Endodermal cell (in vitro differentiated cells): ENCODE data around the gene SARS1. TPM values are rescaled to one million over a fixed set of nuclear protein-coding genes. Genes with fewer than 3 reads are reported as not detected.

Experiments used
- DNase-seq: peaks from one replicate; pipeline ENCODE4 v3.0.0-alpha.2; 2017
- H3K27ac ChIP-seq: 2 replicates; pipeline ENCODE4 v1.5.1; 2013; ENCODE audit warnings: mild to moderate bottlenecking, low read depth, low read length, moderate library complexity
- H3K27me3 ChIP-seq: 2 replicates; pipeline ENCODE4 v1.6.1; 2013; ENCODE audit warnings: mild to moderate bottlenecking, low read length, moderate library complexity; ENCODE audit not compliant: insufficient read depth, control insufficient read depth, poor library complexity, severe bottlenecking
- H3K36me3 ChIP-seq: 2 replicates; pipeline ENCODE4 v1.7.0; 2013; ENCODE audit warnings: mild to moderate bottlenecking, low read length, moderate library complexity; ENCODE audit not compliant: control insufficient read depth, insufficient read depth
- H3K4me1 ChIP-seq: one replicate; pipeline ENCODE4 v1.7.0; 2013; ENCODE audit warnings: low read length; ENCODE audit not compliant: control insufficient read depth, insufficient read depth
- H3K4me3 ChIP-seq: 2 replicates; pipeline ENCODE4 v1.5.1; 2013; ENCODE audit warnings: mild to moderate bottlenecking, low read length, moderate library complexity
- H3K9ac ChIP-seq: 2 replicates; pipeline ENCODE4 v1.6.1; 2013; ENCODE audit warnings: mild to moderate bottlenecking, low read length, moderate library complexity; ENCODE audit not compliant: poor library complexity, severe bottlenecking; ENCODE audit errors: extremely low read depth
- H3K9me3 ChIP-seq: 2 replicates; pipeline ENCODE4 v1.6.1; 2013; ENCODE audit warnings: mild to moderate bottlenecking, low read length, moderate library complexity; ENCODE audit not compliant: control insufficient read depth
- H3K27ac Mint-ChIP-seq: 2 replicates; pipeline ENCODE4 v1.8.0; 2020; ENCODE audit warnings: mixed read lengths
- H3K27me3 Mint-ChIP-seq: 2 replicates; pipeline ENCODE4 v1.8.0; 2021; ENCODE audit warnings: mild to moderate bottlenecking, mixed read lengths; ENCODE audit not compliant: insufficient read depth
- H3K36me3 Mint-ChIP-seq: 2 replicates; pipeline ENCODE4 v1.8.0; 2020; ENCODE audit warnings: low read depth, mixed read lengths
- H3K4me1 Mint-ChIP-seq: 2 replicates; pipeline ENCODE4 v1.8.0; 2020; ENCODE audit warnings: mixed read lengths
- H3K4me3 Mint-ChIP-seq: 2 replicates; pipeline ENCODE4 v1.8.0; 2020; ENCODE audit warnings: mild to moderate bottlenecking, moderate library complexity, mixed read lengths
- H3K9me3 Mint-ChIP-seq: 2 replicates; pipeline ENCODE4 v1.8.0; 2020; ENCODE audit warnings: mild to moderate bottlenecking, mixed read lengths
- CTCF ChIP-seq: fragments of 200-600 bp; sonication (generic); conservative IDR thresholded peaks from 2 replicates; pipeline ENCODE4 v1.5.0; 2021; ENCODE audit warnings: antibody characterized with exemption, mild to moderate bottlenecking
- WGBS, 2 experiments: methylation state at CpG; one replicate each; pipeline versions ENCODE4 v1.1.5 to v1.1.7; 2013; ENCODE audit warnings: missing lambda C conversion rate in 2 of 2, mixed read lengths in 1 of 2; ENCODE audit not compliant: insufficient coverage in 1 of 2, insufficient read length in 1 of 2; 5-methylcytosine and 5-hydroxymethylcytosine counted together
- total RNA-seq, 2 donors: library from RNA; stranded (reverse); fragmentation: NEBNext Ultra II Directional in 1 of 2; extraction: Animal tissue kit (Norgen Biotek cat#: 25700) in 1 of 2; gene quantifications; 2 replicates in 1 of 2; 3 replicates in 1 of 2; pipeline ENCODE4 v1.2.1, GENCODE V29; 2021

SARS1 gene
- total RNA-seq, 2 donors from 2014 or later = 100 to 101 TPM

- H3K4me1 Mint-ChIP-seq = peaks cover 17% of the 10 kb centered on the region
- H3K27me3 Mint-ChIP-seq = peaks cover 18% of the 10 kb centered on the region
- H3K4me3 ChIP-seq = no peak overlapping the region
- peaks cover 10% of the 10 kb centered on the region for H3K36me3 ChIP-seq
- peaks cover 5% of the 10 kb centered on the region for H3K4me1 ChIP-seq
- H3K27me3 ChIP-seq = peaks cover 6% of the 10 kb centered on the region
- H3K4me3 Mint-ChIP-seq = no peak overlapping the region
- WGBS, 2 experiments = 92 to 94% methylated on average over 8 of the region's 8 CpGs
- peak; percentile 16 for DNase-seq
- H3K9ac ChIP-seq = no peak overlapping the region
- TF ChIP-seq CTCF = no peak
- no peak overlapping the region for H3K27ac ChIP-seq
- no peak overlapping the region for H3K27ac Mint-ChIP-seq
- H3K9me3 Mint-ChIP-seq = no peaks in the 10 kb centered on the region
- H3K9me3 ChIP-seq = no peaks in the 10 kb centered on the region
- H3K36me3 Mint-ChIP-seq = no peaks in the 10 kb centered on the region
Observed at GRCh38 chr1:109243860-109244552, 30.3 kb downstream of the SARS1 start.

GRCh38 chr1:109246141-109246551 is 32.4 kb downstream of the SARS1 start:
- no peak overlapping the region for H3K27ac Mint-ChIP-seq
- no peaks in the 10 kb centered on the region for H3K9me3 Mint-ChIP-seq
- no peak overlapping the region for H3K4me3 ChIP-seq
- no peak overlapping the region for H3K27ac ChIP-seq
- DNase-seq = peak; percentile 29
- peaks cover 29% of the 10 kb centered on the region for H3K27me3 Mint-ChIP-seq
- no peak overlapping the region for H3K4me3 Mint-ChIP-seq
- peaks cover 18% of the 10 kb centered on the region for H3K27me3 ChIP-seq
- no peaks in the 10 kb centered on the region for H3K4me1 ChIP-seq
- H3K36me3 Mint-ChIP-seq = no peaks in the 10 kb centered on the region
- WGBS, 2 experiments = 89 to 95% methylated on average over 4 to 7 of the region's 7 CpGs
- no peaks in the 10 kb centered on the region for H3K36me3 ChIP-seq
- no peak overlapping the region for H3K9ac ChIP-seq
- no peak for TF ChIP-seq CTCF
- H3K9me3 ChIP-seq = no peaks in the 10 kb centered on the region
- H3K4me1 Mint-ChIP-seq = peaks cover 15% of the 10 kb centered on the region

GRCh38 chr1:109247401-109248365 is 34.0 kb downstream of the SARS1 start:
- H3K36me3 ChIP-seq = no peaks in the 10 kb centered on the region
- Mint-ChIP-seq H3K27ac (no peak overlapping the region), H3K4me1 (peaks cover 3% of the 10 kb centered on the region), H3K4me3 (no peak overlapping the region), H3K36me3 (no peaks in the 10 kb centered on the region), H3K9me3 (no peaks in the 10 kb centered on the region), H3K27me3 (peaks cover 42% of the 10 kb centered on the region)
- TF ChIP-seq CTCF = no peak
- H3K4me3 ChIP-seq = no peak overlapping the region
- no peaks in the 10 kb centered on the region for H3K9me3 ChIP-seq
- no peak overlapping the region for H3K27ac ChIP-seq
- H3K9ac ChIP-seq = no peak overlapping the region
- peaks cover 24% of the 10 kb centered on the region for H3K27me3 ChIP-seq
- WGBS, 2 experiments = 92 to 98% methylated on average over 5 to 8 of the region's 8 CpGs
- no peak for DNase-seq
- H3K4me1 ChIP-seq = no peaks in the 10 kb centered on the region
